COLO829 (cell line): ENCODE measurements around the gene TARP.

Experiments used
- DNase-seq: peaks from one replicate; pipeline ENCODE4 v3.0.0; 2012; ENCODE audit warnings: low spot score

The TARP gene

DNA sequence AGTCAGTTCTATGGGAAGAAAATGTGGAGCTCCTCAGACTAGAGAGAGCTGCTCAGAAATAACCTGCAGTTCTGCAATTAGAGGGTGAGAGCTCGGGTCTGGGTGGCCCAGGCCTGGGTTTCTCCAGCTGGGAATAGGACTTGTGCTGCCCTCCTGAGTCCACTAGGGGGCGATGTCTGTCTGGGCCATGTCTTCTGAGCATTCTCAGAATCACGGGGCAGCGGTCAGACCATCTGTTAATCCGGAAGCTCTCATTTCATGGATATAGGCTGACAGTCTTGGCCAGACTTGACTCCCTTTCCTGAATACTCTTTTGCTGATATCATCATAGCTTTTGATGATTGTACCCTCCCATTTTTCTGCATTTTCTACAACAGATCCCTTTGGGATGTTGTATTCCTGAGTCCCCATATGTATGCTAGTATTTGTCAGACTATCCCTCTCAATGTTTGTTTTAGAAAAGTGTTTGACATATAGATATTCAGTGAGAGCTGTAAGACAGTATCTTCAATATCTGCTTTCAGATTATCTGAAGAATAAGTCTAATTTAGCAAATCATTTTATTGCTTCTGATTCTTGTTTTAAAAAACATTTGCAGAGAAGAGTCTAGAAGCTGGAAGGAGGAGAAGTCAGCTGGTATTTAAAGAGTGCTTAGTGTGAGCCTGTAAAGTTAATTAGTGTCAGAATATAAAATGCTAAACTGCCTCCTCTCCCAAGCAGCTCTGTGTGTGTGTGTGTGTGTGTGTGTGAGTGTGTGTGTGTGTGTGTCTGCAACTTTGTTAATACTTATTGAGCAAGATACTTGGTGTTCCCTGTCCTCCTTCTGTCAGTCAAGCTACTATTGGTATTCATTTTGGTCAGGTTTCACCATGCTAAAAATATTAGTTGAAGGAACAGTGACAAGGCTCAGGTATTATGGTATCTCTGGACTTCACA lies 57.4 kb downstream of the TARP start:
- peak; percentile 93 for DNase-seq

- no peak for DNase-seq
These were observed 58.3 kb downstream of the TARP start for GRCh38 chr7:38215115-38215514.

GRCh38 chr7:38211940-38212339 lies 61.5 kb downstream of the TARP start:
- DNase-seq, result no peak

DNA sequence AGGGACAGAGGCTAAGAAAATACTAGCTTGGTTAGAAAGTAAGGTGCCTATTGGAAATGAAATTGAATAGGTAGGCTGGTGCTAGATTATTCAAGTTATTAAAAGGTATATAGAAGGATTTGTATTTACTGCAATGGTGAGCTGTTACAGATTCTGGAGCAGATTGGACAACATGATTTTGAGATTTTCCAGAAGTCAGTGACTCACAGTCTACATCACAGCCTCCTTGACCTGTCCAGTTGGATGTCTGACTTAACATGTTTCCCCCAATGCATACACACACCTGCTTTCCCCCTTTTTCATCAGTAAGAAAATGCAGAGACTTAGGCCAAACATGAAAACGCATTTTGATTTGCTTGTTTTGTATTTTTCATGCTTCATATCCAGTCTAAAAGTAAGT lies 62.0 kb downstream of the TARP start:
- no peak for DNase-seq
